ENCODE results near the gene C22orf31. TPM values are rescaled to one million over a fixed set of nuclear protein-coding genes. Genes with fewer than 3 reads are reported as not detected.
"Not testable (repeated sequence)": the region's sequence is repeated elsewhere in the genome, so short reads cannot be mapped to it uniquely, and the experiment has no call there.

The C22orf31 gene
- not detected in 2 replicates for total RNA-seq (2014; rRNA removed; shearing (Covaris generic))
- not detected in 2 replicates for polyA plus RNA-seq (2014; cell fraction: nucleus; rRNA removed)

DNA sequence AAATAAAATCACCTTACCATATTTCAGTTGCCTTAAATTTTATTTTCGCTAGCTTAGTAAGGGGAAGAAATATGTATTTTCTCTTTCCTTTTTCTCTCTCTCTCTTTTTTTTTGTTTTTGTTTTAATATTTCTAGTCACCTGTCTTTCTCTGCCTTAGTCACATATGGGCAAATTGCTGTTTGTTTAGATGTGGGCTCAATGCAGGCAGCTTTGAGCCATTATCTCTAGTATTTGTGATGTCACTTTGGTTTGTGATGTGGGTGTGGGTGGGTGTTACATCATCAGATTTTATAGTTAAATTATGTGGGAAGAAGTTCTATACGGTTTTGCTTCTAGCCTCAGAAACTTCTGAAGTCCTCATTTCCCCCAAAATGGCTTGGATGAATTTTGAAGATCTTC lies at the start of gene C22orf31:
Gene C22orf31, minus strand, starts transcription at position 59 of the 400 bp plus-strand sequence. Its CDS starts 39 bp downstream, at position 20.
- no peak for DNase-seq (ENCODE audit: extremely low read depth, low read depth)

DNA sequence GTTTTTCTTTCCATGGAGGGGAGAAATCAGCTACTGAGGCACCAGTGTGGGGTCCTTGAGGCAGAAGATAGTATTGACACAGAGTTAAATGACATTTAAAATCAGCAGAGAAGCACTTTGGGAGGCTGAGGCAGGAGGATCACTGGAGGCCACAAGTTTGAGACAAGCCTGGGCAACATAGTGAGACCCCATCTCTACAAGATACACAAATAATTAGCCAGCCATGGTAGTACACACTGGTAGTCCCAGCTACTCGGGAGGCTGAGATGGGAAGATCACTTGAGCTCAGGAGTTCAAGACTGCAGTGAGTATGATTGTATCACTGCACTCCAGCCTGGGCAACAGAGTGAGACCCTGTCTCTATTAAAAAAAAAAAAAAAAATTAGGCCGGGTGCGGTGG lies 49.3 kb upstream of the C22orf31 start:
- DNase-seq (ENCODE audit: extremely low read depth, low read depth): no peak

DNA sequence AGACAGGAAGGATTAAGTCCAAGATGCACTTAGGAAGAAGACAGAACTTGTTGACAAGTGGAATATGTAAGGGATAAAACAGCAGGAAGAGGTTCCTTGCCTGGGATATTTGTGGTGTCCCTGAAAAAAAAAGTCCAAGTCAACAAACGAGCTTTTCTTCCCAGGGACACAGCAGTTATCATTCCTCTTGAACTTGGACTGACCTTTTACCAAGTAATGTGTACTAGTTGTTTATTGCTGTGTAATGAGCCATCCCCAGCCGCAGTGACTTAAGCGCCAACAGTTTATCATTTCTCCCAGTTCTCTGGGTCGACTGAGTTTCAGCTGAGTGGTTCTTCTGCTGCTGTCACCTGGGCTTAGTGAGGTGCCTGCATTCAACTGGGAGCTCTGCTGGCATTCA lies 48.2 kb upstream of the C22orf31 start:
- DNase-seq (ENCODE audit: extremely low read depth, low read depth): no peak

DNA sequence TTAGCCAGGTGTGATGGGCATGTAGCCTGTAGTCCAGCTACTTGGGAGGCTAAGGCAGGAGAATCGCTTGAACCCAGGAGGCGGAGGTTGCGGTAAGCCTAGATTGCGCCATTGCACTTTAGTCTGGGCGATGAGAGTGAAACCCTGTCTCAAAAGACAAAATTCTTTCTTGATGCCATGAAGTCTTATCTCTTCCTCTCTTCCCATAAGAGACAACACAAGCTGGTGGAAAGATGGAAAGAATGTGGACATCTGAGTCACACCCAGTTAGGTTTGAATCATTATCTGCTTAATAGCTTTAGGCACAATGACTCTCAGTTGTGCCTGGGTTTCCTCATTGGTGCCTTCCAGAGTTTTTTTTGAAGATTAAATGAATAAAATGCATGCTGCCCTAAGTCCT lies 46.5 kb upstream of the C22orf31 start:
- no peak for DNase-seq (ENCODE audit: extremely low read depth, low read depth)

DNA sequence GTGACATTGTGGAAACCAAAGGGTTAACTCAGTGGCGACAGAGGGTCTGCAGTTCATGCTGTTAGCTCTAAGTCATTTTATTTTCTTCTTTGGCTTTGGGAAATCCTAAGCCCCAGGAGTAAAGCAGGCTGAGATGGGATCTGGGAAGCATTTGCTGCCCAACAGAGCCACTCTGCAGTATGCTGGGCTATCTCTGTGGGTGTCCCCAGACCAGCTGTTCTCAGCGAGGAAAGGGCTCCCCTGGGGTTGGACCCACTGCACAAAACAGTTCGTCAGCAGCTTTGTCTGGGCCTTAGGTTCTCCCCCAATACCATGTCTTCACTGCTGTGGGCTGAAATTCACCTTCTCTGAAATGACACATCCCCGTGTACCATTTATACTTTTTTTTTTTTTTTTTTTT lies 45.2 kb upstream of the C22orf31 start:
- DNase-seq (ENCODE audit: extremely low read depth, low read depth): no peak

DNA sequence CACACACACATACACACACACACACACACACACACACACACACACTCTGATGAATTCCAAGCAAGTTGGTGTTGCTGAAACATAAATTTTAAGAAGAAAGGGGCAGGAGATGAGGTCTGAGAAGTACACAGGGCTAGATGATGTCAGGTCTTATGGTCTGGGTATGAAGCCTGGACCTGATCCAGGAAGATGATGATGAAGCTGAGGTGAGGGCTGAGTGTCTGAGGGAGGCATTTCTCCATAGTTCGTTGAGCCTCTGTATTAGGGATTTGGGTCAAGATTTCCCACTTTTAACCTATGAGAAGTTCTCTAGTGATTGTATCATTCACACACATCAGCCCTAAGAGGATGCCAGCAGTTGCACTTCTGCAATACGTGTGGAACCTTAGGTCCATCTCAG lies 43.8 kb upstream of the C22orf31 start:
- DNase-seq (ENCODE audit: extremely low read depth, low read depth): no peak

DNA sequence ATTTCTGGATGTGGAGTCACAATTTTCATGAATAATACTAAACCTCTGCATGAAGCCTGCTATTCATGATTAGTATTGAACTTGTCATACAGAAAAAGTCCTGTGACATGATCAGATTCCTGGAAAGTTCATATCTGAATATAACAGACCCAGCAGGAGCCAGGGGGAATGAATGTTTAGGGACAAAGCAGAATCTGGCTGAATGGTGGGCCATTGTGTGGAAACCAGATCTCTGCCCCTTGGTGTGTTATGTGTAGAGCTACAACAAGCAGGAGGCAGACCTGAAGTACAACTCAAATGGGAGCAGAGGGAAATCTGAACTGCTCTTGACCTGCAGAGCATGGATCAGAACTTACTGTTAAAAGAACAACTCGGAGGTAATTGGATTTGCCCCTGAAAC lies 41.5 kb upstream of the C22orf31 start:
- DNase-seq (ENCODE audit: extremely low read depth, low read depth): no peak

DNA sequence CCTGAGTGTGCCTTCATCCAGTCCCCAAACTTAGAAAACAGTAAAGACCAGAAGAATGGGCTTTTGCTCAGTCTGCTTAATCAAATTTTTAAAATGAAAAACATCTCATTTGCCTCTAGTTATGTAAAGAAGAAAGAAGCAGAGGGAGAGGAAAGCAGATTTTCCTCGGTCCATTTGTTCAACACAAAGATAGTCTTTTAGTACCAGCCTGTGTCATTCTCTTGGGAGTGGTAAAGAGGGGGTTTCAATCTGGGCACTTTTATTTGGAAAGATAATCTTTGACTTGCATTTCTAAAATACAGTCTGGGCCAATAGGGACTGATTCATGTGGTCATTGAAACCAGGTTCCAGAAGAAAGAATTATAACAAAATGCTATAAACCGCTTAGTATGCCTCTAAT lies 40.7 kb upstream of the C22orf31 start:
- no peak for DNase-seq (ENCODE audit: extremely low read depth, low read depth)

DNA sequence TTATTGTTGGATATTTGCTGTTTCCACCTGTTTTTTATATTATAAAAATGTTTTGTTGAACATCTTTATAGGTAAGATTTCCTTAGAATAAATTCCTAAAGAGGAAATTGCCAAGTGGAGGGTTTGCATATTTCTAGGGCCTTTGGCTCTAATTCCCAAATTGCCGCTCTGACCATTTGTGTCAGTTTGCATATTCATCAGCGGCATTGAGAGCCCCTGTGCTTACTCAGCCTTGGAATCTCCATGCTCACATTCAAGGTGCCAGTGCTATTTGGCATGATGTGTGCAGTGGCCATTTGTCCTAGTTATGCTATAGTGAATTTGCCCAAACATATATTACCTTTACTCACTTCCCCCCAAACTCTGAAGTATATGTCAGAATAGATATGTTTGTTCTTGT lies 36.7 kb upstream of the C22orf31 start:
- no peak for DNase-seq (ENCODE audit: extremely low read depth, low read depth)

DNA sequence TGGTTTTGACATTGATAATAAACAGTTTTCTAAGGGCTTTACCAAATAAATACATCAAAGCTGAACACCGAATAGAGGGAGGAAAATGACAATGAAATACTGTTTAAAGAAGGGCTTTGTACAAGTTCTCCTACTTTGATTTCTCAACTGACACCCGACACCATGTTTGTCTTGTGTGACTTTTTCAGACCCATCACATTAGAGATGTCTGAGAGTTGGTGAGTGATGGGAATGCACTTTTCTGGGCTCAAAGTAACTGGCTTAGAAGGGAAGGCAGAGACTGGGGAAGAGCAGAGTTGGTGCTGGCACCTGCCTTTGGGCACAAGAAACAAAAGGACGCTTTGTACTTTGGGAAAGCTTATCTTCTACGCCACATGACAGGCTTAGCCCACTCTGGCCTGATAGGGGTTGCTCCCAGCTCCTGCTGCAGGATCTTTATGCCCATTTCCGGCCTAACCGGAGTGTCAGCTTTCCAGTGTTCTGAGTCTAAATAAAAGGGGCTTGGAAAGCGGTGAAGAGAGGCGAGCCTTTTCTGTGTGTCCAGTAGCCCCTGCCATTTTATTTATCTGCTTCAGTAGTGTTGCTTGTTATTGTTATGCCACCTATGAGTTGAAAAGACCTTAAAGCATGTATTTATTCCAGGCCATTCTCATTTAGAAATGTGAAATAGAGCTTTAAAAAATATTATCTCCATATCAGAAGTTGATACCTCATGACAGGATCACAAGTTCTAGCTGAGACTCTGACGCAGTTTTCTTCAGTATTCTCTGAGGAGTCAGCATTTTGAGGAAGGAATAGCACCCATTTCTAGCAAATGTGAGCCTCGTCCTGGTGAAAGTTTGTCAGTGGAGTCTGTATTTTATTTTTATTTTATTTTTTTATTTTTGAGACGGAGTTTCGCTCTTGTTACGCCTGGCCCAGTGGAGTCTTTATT lies 35.4 kb upstream of the C22orf31 start:
- no peak for DNase-seq (ENCODE audit: extremely low read depth, low read depth)

DNA sequence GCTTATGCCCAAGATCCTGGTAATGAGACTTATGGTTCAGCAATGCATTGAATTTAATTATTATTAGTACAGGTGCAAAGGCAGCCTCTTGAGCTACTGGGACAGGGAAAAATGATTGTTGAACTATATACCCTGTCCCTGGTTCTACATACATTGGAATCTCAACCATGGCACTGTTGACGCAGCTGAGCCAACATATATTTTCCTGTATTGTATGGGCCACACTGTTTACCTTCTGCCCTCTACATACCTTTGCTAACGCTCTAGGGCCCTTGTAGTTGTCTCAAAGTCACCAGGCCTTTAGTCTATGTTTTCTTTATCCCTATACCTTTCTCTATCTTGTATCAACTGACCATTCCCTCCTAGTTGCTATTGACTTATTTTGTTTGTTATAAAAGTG lies 33.8 kb upstream of the C22orf31 start:
- DNase-seq (ENCODE audit: extremely low read depth, low read depth): no peak

DNA sequence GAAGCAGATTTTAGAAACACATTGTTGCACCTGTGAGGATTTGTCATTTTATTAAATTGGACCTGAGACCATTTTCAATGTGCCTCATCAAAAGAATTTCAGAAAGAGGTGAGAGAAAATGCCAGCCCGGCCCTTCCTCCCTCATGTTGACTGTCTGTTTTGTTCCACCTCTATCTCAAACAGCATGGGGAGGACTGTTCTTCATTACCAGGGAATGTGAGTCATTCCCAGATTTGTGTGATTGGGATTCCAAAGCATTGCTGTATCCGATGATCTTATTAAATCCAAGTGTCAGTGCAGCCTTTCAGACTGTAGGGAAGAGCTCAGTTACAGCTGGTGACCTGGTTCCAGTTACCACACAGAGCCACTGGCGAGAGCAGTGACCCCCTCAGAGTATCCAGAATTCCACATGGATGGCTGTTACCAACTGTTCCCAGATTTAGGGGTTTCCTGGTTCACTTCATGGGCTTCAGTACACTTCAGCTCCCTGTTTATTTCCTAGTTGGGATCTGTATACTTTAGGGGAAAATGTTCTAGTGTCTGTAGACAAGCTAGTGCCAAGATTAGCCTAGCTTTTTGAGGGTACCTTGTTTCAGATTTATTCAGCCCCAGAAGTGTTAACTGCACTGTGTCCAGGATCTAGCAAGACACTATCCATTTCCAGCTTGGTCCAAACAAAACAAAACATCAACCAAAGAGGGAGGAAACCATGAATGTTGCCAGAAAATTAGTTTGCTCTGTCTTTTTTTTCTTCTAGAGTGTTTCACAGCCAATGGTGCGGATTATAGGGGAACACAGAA lies 32.1 kb upstream of the C22orf31 start:
- no peak for DNase-seq (ENCODE audit: extremely low read depth, low read depth)

DNA sequence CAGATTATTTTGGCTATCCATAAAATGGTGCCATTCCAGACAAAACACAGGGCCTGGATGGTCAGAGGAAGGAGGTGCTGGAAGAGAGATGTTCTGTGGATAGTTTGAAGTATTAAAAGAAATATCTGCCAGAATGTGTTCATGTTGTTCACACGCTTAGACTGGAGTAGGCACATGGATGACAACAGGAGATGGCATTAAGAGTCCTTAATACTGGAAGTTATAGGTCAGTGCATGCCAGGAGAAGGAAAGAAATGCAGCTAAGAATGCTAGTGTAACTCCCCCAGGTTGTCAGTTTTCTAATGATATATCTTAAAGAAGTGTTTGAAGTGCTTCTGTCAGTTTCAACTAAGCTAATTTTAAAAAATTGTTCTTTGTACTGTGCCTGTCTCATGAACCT lies 31.4 kb upstream of the C22orf31 start:
- no peak for DNase-seq (ENCODE audit: extremely low read depth, low read depth)

DNA sequence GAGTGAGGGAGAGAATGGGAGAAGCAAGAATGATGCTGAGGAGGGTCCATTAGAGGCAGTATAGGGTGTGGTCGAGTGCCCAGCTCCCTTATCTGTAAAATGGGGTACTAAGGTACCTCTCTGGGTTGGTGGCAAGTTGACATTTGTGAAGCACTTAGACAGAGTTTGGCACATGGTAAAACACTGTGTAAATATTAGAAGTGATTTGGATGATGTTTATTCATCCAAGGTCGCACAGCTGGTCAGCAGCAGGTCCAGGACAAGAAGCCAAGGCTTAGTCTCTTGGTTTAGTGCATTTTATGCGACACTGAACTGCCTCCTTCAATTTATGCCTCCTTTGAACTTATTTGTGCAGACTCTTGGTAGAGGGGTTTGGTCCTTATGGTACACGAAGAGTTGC lies 30.6 kb upstream of the C22orf31 start:
- no peak for DNase-seq (ENCODE audit: extremely low read depth, low read depth)

DNA sequence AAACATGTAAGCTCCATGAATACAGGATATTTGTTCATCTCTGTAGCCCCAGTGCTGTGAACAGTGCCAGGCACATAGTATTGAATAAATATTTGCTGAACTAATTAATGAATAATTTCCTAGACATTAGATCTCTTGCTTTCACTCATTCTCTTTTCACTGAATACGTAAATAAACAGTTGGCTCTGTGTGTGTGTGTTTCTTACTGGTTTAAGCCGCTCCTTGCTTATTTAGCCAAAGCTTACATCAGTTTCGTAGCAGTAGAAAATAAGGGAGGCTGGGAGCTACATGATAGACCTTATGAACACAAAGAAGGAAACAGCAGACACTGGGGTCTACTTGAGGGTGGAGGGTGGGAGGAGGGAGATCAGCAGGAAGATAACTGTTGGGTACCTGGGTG lies 28.4 kb upstream of the C22orf31 start:
- DNase-seq (ENCODE audit: extremely low read depth, low read depth): no peak

DNA sequence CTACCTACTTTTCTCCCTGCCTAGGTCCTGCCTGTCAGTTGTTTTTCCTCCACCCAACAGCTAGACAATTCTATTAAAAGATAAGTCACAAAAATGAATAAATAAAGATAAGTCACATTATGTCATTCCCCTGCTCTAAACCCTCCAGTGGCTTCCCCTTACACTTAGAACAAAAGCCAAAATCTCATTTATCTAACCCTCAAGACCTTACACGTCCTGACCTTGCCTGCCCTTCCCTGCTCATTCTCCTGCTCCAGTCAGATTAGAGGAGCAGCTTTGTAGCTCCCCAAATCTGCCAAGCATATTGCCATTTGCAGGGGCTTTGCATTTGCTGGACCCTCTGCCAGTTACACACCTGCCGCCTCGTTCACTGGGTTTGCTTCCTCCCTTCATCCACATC lies 27.9 kb upstream of the C22orf31 start:
- no peak for DNase-seq (ENCODE audit: extremely low read depth, low read depth)

DNA sequence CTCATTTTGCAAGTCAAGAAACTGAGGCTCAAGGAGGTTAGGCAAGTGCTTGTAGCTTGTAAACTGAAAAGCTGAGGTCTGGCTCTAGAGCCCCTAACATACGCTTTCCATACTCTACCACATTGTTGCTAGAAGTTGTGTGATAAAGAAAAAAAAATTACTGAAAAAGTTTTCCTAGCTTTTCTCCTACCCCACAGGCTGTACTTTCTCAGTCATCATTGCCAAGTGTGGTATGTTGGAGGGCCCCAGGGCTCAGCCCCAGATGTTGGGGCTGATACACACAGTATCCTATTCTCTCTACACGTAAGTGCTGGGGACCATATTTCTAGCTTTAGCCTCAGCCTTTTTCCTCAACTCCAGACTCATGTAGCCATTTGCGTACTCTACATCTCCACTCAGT lies 27.2 kb upstream of the C22orf31 start:
- DNase-seq (ENCODE audit: extremely low read depth, low read depth): no peak

DNA sequence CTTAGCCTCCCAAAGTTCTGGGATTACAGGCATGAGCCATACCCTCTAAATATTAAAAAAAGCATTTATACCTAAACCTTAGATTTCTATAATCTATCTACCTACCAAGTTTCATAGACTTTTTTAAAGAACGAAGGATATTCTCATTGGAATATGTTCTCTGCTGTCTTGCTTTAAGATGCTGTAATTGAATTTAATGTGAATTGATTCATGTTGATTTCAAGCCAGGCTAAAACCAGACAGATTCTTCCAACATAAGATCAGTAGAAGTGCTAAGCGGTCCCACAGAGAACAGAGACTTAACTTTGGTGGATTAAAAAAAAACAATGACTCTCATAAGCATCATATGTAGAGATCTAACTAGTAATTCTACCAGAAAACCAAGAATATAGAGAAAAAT lies 25.4 kb upstream of the C22orf31 start:
- DNase-seq (ENCODE audit: extremely low read depth, low read depth): no peak

DNA sequence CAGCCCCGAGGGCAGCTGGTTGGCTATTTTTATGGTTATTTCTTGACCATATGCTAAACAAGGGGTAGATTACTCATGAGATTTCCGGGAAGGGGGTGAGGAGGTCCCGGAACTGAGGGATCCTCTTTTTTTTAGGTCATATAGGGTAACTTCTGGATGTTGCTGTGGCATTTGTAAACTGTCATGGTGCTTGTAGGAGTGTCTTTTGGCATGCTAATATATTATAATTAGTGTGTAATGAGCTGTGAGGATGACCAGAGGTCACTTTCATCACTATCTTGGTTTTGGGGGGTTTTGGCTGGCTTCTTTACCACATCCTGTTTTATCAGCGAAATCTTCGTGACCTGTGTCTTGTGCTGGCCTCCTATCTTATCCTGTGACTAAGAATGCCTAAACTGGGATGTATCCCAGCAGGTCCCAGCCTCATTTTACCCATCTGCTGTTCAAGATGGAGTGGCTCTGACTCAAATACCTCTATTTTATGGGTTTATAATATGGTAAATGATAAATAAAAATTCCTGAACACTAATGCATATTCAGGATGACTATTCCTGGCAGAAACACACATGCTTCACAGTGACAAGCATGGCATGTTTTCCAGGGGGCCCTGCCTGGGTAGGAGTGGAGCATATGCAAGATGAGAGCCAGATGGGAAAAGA lies 22.4 kb upstream of the C22orf31 start:
- DNase-seq (ENCODE audit: extremely low read depth, low read depth): no peak

DNA sequence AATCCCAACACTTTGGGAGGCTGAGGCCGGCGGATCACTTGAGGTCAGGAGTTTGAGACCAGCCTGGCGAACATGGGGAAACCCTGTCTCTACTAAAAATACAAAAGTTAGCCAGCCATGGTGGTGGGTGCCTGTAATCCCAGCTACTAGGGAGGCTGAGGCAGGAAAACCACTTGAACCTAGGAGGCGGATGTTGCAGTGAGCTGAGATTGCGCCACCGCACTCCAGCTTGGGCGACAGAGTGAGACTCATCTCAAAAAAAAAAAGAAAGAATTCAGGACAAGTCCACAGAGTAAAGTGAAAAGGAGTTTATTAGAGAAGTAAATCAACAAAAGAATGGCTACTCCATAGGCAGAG lies 21.9 kb upstream of the C22orf31 start:
- DNase-seq (ENCODE audit: extremely low read depth, low read depth): not testable (repeated sequence)

DNA sequence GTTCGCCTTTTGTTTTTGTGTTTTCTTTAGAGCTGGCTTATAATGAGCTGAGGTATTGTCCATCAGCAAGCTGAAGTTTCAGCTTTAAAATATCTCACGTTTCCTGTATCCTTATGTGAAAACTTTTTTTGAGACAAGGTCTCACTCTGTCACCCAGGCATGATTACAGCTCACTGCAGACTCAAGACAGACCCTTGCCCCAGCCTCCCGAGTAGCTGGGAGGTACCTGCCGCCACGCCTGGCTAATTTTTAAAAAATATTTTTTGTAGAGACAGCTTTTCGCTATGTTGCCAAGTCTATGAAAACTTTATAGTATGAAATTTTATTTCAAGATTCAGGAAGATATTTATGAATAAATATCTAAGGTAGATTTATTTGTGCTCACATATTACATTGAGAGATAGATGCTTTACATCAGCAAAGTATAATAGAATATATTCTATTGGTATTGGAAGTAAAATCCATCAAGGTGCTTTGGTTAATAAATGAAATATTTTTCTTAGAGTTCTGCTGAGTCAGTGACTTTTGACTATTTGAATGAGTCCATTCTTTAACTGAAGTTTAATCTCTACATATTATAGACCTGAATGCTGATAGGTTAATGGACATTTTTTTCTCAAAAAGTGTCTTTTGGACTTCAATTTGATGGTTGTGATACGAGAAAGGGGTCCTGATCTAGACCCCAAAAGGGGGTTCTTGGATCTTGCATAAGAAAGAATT lies 21.4 kb upstream of the C22orf31 start:
- DNase-seq (ENCODE audit: extremely low read depth, low read depth): no peak
